ENCODE results near the gene SDK1.

- TF ChIP-seq POLR2A (IDR thresholded peaks at IDR 0.05) = no peak
- TF ChIP-seq CTCF (IDR thresholded peaks at IDR 0.05) = no peak
Observed at GRCh38 chr7:4168541-4168940, 867.5 kb downstream of the SDK1 start.

Measured in body of pancreas (tissue), 4 donors.